ENCODE results near the gene PPP1R17.

DNA sequence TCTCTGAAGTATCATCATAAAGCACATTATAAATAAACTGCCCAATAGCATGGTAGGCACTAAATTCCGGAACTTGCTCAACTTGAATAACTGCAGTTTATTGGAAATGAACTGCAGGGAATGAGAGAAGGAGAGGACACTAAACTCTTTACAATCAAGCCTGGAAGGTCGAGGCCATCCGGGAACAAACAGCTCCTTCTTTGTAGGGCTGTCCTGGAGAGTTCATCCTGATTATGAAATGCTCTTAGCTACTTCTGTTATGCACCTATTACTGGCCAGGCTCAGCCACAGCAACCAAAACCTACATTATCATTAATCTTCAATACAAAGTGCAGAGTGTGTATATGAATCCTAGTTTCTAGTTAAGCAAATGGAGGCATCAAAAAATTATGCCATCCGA is 64.7 kb downstream of the PPP1R17 start:
- no peak for TF ChIP-seq MYNN (tag by site-specific recombination; IDR thresholded peaks at IDR 0.05; ENCODE audit: borderline replicate concordance)
- TF ChIP-seq, protein P1, sequence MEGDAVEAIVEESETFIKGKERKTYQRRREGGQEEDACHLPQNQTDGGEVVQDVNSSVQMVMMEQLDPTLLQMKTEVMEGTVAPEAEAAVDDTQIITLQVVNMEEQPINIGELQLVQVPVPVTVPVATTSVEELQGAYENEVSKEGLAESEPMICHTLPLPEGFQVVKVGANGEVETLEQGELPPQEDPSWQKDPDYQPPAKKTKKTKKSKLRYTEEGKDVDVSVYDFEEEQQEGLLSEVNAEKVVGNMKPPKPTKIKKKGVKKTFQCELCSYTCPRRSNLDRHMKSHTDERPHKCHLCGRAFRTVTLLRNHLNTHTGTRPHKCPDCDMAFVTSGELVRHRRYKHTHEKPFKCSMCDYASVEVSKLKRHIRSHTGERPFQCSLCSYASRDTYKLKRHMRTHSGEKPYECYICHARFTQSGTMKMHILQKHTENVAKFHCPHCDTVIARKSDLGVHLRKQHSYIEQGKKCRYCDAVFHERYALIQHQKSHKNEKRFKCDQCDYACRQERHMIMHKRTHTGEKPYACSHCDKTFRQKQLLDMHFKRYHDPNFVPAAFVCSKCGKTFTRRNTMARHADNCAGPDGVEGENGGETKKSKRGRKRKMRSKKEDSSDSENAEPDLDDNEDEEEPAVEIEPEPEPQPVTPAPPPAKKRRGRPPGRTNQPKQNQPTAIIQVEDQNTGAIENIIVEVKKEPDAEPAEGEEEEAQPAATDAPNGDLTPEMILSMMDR (tag by site-specific recombination; IDR thresholded peaks at IDR 0.05) = no peak
- no peak for TF ChIP-seq ZFP41 (tag by site-specific recombination; IDR thresholded peaks at IDR 0.05; ENCODE audit: borderline replicate concordance)
- TF ChIP-seq ZXDB (tag by site-specific recombination; IDR thresholded peaks at IDR 0.05) = no peak

All from HEK293 (cell line).